HepG2 (cell line): ENCODE results near the gene SLC23A2. TPM values are rescaled to one million over a fixed set of nuclear protein-coding genes. Genes with fewer than 3 reads are reported as not detected.

ENCODE experiments used
- JUNB ChIP-seq: sonication (generic); formaldehyde crosslinking; IDR thresholded peaks from 2 replicates; pipeline ENCODE4 v1.8.0; 2022; ENCODE audit warnings: missing genetic modification reagents, mild to moderate bottlenecking, borderline replicate concordance
- MYNN ChIP-seq: sonication (generic); formaldehyde crosslinking; IDR thresholded peaks from 2 replicates; pipeline ENCODE4 v1.4.0; 2020; ENCODE audit warnings: mild to moderate bottlenecking, low read depth, missing genetic modification reagents
- NCOR1 ChIP-seq: fragments of 200-600 bp; sonication (generic); IDR thresholded peaks from 2 replicates; pipeline ENCODE4 v1.7.0; 2017; ENCODE audit warnings: antibody characterized with exemption, low read length, borderline replicate concordance
- NFKBIZ ChIP-seq: IDR thresholded peaks from 2 replicates; pipeline ENCODE4 v1.6.1; 2018; ENCODE audit warnings: missing genetic modification reagents, missing compliant biosample characterization
- SKI ChIP-seq: fragments of 450-650 bp; IDR thresholded peaks from one replicate; pipeline ENCODE4 v1.6.1; 2018; ENCODE audit warnings: mild to moderate bottlenecking; ENCODE audit not compliant: partially characterized antibody
- ZBTB7A ChIP-seq: sonication (generic); formaldehyde crosslinking; IDR thresholded peaks from 2 replicates; pipeline ENCODE4 v1.8.0; 2022; ENCODE audit warnings: mild to moderate bottlenecking, missing genetic modification reagents
- ZFP62 ChIP-seq: sonication (generic); formaldehyde crosslinking; IDR thresholded peaks from 2 replicates; pipeline ENCODE4 v1.4.0; 2020; ENCODE audit warnings: missing genetic modification reagents
- ZNF101 ChIP-seq: sonication (generic); formaldehyde crosslinking; IDR thresholded peaks from 2 replicates; pipeline ENCODE4 v1.4.0; 2020; ENCODE audit warnings: mild to moderate bottlenecking, low read depth, missing genetic modification reagents, borderline replicate concordance
- ZNF431 ChIP-seq: sonication (generic); formaldehyde crosslinking; IDR thresholded peaks from 2 replicates; pipeline ENCODE4 v1.9.0; 2022; ENCODE audit warnings: missing genetic modification reagents, low read depth, mild to moderate bottlenecking, borderline replicate concordance
- ZNF569 ChIP-seq: sonication (generic); formaldehyde crosslinking; IDR thresholded peaks from 2 replicates; pipeline ENCODE4 v1.5.0; 2020; ENCODE audit warnings: mild to moderate bottlenecking, missing genetic modification reagents, moderate library complexity, borderline replicate concordance
- ZNF607 ChIP-seq: sonication (generic); formaldehyde crosslinking; IDR thresholded peaks from 2 replicates; pipeline ENCODE4 v1.5.1; 2020; ENCODE audit warnings: missing genetic modification reagents, mild to moderate bottlenecking, borderline replicate concordance
- ZNF724P ChIP-seq: sonication (generic); formaldehyde crosslinking; IDR thresholded peaks from 2 replicates; pipeline ENCODE4 v1.8.0; 2022; ENCODE audit warnings: missing genetic modification reagents, borderline replicate concordance
- ZNF879 ChIP-seq: sonication (generic); formaldehyde crosslinking; IDR thresholded peaks from 2 replicates; pipeline ENCODE4 v1.8.1; 2023; ENCODE audit warnings: missing genetic modification reagents
- polyA plus RNA-seq, 8 experiments: library from polyadenylated mRNA; depleted of rRNA in 3 of 8; stranded (reverse) in 7 of 8; unstranded in 1 of 8; fragments of >200 nt; fragmentation: Illumina TruSeq in 4 of 8; extraction: Trizol in 4 of 8; gene quantifications; 2 replicates each; pipeline versions ENCODE4 v1.2.1 to v1.2.3, GENCODE V29; 2011 to 2016; ENCODE audit warnings: low read depth in 4 of 8, missing spikeins in 1 of 8, mixed read lengths in 1 of 8; ENCODE audit not compliant: insufficient read depth in 1 of 8
- total RNA-seq, 5 experiments: library from RNA; depleted of rRNA; stranded (reverse); fragments of >200 nt; fragmentation: Illumina TruSeq; extraction: Trizol; gene quantifications; 2 replicates each; pipeline ENCODE4 v1.2.3, GENCODE V29; 2016; ENCODE audit warnings: low read depth in 1 of 5
- TF ChIP-seq, protein P1 (sequence below): fragments of 450-650 bp; IDR thresholded peaks from 2 replicates; pipeline ENCODE4 v1.6.1; 2017; ENCODE audit warnings: mild to moderate bottlenecking
- TF ChIP-seq, protein P2 (sequence below): sonication (generic); formaldehyde crosslinking; IDR thresholded peaks from 2 replicates; pipeline ENCODE4 v1.8.0; 2022; ENCODE audit warnings: mild to moderate bottlenecking, missing genetic modification reagents, borderline replicate concordance
- TF ChIP-seq, protein P3 (sequence below): sonication (generic); formaldehyde crosslinking; IDR thresholded peaks from 2 replicates; pipeline ENCODE4 v1.5.0; 2020; ENCODE audit warnings: missing genetic modification reagents
- TF ChIP-seq, protein P4 (sequence below): sonication (generic); formaldehyde crosslinking; conservative IDR thresholded peaks from 2 replicates; pipeline ENCODE4 v1.4.0; 2020; ENCODE audit warnings: mild to moderate bottlenecking, missing genetic modification reagents, moderate library complexity

The SLC23A2 gene
- total and polyA plus RNA-seq, 2 of the 13 experiments (the other 11 are each of a cell fraction or from before 2014, with no cell fraction given), result 42.2 to 51.2 TPM

DNA sequence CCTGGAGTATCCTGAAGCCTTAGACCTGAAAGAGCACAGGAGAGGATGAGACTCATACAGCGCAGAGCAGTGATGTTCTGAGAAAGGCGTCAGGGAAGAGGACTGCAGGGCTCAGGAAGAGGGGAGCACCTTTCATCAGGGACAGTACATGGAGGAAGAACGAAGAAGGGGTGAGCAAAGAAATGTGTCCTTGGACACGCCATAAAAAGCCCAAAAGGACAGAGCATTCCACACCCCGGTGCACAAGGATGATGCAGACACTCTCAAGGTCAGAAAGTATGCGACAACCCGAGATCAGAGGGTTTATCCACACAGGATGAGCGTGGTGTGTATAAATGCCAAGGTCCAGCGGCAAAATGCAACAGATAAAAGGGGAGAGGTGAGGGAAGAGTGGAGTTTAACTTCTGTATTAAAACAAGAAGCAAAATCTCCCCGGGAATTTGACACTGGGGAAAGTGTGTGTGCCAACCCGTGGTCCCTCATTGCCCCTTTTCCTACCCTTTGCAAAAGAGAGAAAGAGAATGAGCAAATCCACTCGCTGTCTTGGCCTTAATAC, 64.4 kb downstream of the SLC23A2 start (continued):
- TF ChIP-seq SKI (no peak), ZNF879 (no peak), ZFP62 (CRISPR knock-in tag) (no peak), ZNF569 (CRISPR knock-in tag) (no peak), ZNF607 (peak; percentile 27), ZNF101 (CRISPR knock-in tag) (no peak), ZBTB7A (no peak), MYNN (no peak), NFKBIZ (peak; percentile 77; the same call in 1 of the 2 replicates), JUNB (CRISPR knock-in tag) (peak; percentile 68; the same call in 1 of the 2 replicates), NCOR1 (peak; percentile 69; the same call in 1 of the 2 replicates), ZNF724P (CRISPR knock-in tag) (peak; percentile 50; the same call in 1 of the 2 replicates), ZNF431 (no peak; the same call in 1 of the 2 replicates)
- TF ChIP-seq, protein P1, sequence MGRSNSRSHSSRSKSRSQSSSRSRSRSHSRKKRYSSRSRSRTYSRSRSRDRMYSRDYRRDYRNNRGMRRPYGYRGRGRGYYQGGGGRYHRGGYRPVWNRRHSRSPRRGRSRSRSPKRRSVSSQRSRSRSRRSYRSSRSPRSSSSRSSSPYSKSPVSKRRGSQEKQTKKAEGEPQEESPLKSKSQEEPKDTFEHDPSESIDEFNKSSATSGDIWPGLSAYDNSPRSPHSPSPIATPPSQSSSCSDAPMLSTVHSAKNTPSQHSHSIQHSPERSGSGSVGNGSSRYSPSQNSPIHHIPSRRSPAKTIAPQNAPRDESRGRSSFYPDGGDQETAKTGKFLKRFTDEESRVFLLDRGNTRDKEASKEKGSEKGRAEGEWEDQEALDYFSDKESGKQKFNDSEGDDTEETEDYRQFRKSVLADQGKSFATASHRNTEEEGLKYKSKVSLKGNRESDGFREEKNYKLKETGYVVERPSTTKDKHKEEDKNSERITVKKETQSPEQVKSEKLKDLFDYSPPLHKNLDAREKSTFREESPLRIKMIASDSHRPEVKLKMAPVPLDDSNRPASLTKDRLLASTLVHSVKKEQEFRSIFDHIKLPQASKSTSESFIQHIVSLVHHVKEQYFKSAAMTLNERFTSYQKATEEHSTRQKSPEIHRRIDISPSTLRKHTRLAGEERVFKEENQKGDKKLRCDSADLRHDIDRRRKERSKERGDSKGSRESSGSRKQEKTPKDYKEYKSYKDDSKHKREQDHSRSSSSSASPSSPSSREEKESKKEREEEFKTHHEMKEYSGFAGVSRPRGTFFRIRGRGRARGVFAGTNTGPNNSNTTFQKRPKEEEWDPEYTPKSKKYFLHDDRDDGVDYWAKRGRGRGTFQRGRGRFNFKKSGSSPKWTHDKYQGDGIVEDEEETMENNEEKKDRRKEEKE, result no peak
- TF ChIP-seq, protein P2, sequence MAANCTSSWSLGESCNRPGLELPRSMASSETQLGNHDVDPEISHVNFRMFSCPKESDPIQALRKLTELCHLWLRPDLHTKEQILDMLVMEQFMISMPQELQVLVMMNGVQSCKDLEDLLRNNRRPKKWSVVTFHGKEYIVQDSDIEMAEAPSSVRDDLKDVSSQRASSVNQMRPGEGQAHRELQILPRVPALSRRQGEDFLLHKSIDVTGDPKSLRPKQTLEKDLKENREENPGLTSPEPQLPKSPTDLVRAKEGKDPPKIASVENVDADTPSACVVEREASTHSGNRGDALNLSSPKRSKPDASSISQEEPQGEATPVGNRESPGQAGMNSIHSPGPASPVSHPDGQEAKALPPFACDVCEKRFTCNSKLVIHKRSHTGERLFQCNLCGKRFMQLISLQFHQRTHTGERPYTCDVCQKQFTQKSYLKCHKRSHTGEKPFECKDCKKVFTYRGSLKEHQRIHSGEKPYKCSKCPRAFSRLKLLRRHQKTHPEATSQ, result no peak
- TF ChIP-seq, protein P3, sequence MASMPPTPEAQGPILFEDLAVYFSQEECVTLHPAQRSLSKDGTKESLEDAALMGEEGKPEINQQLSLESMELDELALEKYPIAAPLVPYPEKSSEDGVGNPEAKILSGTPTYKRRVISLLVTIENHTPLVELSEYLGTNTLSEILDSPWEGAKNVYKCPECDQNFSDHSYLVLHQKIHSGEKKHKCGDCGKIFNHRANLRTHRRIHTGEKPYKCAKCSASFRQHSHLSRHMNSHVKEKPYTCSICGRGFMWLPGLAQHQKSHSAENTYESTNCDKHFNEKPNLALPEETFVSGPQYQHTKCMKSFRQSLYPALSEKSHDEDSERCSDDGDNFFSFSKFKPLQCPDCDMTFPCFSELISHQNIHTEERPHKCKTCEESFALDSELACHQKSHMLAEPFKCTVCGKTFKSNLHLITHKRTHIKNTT (CRISPR knock-in tag), result no peak
- TF ChIP-seq, protein P4, sequence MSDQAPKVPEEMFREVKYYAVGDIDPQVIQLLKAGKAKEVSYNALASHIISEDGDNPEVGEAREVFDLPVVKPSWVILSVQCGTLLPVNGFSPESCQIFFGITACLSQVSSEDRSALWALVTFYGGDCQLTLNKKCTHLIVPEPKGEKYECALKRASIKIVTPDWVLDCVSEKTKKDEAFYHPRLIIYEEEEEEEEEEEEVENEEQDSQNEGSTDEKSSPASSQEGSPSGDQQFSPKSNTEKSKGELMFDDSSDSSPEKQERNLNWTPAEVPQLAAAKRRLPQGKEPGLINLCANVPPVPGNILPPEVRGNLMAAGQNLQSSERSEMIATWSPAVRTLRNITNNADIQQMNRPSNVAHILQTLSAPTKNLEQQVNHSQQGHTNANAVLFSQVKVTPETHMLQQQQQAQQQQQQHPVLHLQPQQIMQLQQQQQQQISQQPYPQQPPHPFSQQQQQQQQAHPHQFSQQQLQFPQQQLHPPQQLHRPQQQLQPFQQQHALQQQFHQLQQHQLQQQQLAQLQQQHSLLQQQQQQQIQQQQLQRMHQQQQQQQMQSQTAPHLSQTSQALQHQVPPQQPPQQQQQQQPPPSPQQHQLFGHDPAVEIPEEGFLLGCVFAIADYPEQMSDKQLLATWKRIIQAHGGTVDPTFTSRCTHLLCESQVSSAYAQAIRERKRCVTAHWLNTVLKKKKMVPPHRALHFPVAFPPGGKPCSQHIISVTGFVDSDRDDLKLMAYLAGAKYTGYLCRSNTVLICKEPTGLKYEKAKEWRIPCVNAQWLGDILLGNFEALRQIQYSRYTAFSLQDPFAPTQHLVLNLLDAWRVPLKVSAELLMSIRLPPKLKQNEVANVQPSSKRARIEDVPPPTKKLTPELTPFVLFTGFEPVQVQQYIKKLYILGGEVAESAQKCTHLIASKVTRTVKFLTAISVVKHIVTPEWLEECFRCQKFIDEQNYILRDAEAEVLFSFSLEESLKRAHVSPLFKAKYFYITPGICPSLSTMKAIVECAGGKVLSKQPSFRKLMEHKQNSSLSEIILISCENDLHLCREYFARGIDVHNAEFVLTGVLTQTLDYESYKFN (CRISPR knock-in tag), result peak; percentile 97
